Astrocyte (in vitro differentiated cells and primary cell): Measurements from ENCODE around the gene ASCL2. TPM values are rescaled to one million over a fixed set of nuclear protein-coding genes. Genes with fewer than 3 reads are reported as not detected.

Source experiments
- DNase-seq: peaks from one replicate; pipeline ENCODE4 v3.0.0-alpha.2; 2010; ENCODE audit warnings: low read depth
- FAIRE-seq: peaks from 2 replicates; lab custom pipeline; 2011; peaks lifted over from hg19 to GRCh38; lab: Jason Lieb, UNC
- H2AFZ ChIP-seq: 2 replicates; pipeline ENCODE4 v1.6.0; 2012; ENCODE audit warnings: low read depth, low read length, inconsistent platforms
- H3K27ac ChIP-seq: 2 replicates; pipeline ENCODE4 v1.5.1; 2011; ENCODE audit warnings: low read depth, low read length, inconsistent platforms
- H3K27me3 ChIP-seq: 2 replicates; pipeline ENCODE4 v1.6.0; 2011; ENCODE audit warnings: low read length, inconsistent platforms; ENCODE audit not compliant: insufficient read depth
- H3K36me3 ChIP-seq: 2 replicates; pipeline ENCODE4 v1.5.1; 2011; ENCODE audit warnings: low read length, inconsistent platforms; ENCODE audit not compliant: insufficient read depth
- H3K4me1 ChIP-seq: 2 replicates; pipeline ENCODE4 v1.5.1; 2011; ENCODE audit warnings: low read length, inconsistent platforms; ENCODE audit not compliant: insufficient read depth
- H3K4me2 ChIP-seq: 2 replicates; pipeline ENCODE4 v1.6.0; 2012; ENCODE audit warnings: low read length, inconsistent platforms
- H3K4me3 ChIP-seq: 2 replicates; pipeline ENCODE4 v1.5.1; 2011; ENCODE audit warnings: low read depth, mild to moderate bottlenecking, low read length, inconsistent platforms; ENCODE audit not compliant: insufficient read depth
- H3K79me2 ChIP-seq: 2 replicates; pipeline ENCODE4 v1.6.0; 2012; ENCODE audit warnings: mild to moderate bottlenecking, low read length, inconsistent platforms; ENCODE audit not compliant: insufficient read depth
- H3K9ac ChIP-seq: 2 replicates; pipeline ENCODE4 v1.6.0; 2012; ENCODE audit warnings: mild to moderate bottlenecking, low read length, inconsistent platforms
- H3K9me3 ChIP-seq: 2 replicates; pipeline ENCODE4 v1.5.1; 2012; ENCODE audit warnings: low read depth, mild to moderate bottlenecking, low read length, inconsistent platforms; ENCODE audit not compliant: insufficient read depth
- H4K20me1 ChIP-seq: 2 replicates; pipeline ENCODE4 v1.6.0; 2012; ENCODE audit warnings: low read length, inconsistent platforms; ENCODE audit not compliant: insufficient read depth
- H3K27ac Mint-ChIP-seq: one replicate; pipeline ENCODE4 v1.8.0; 2021; ENCODE audit warnings: mild to moderate bottlenecking, mixed read lengths; ENCODE audit not compliant: unreplicated experiment
- H3K27me3 Mint-ChIP-seq: one replicate; pipeline ENCODE4 v1.8.0; 2021; ENCODE audit warnings: low read depth, mixed read lengths; ENCODE audit not compliant: unreplicated experiment
- H3K36me3 Mint-ChIP-seq: one replicate; pipeline ENCODE4 v1.8.0; 2021; ENCODE audit warnings: low read depth, mixed read lengths; ENCODE audit not compliant: unreplicated experiment
- H3K4me1 Mint-ChIP-seq: one replicate; pipeline ENCODE4 v1.8.0; 2021; ENCODE audit warnings: low read depth, mixed read lengths; ENCODE audit not compliant: unreplicated experiment
- H3K4me3 Mint-ChIP-seq: one replicate; pipeline ENCODE4 v1.8.0; 2021; ENCODE audit warnings: mild to moderate bottlenecking, moderate library complexity, mixed read lengths; ENCODE audit not compliant: unreplicated experiment
- H3K9me3 Mint-ChIP-seq: one replicate; pipeline ENCODE4 v1.8.0; 2021; ENCODE audit warnings: mild to moderate bottlenecking, mixed read lengths; ENCODE audit not compliant: unreplicated experiment
- EZH2 ChIP-seq: IDR thresholded peaks from 2 replicates; pipeline ENCODE4 v1.6.1; 2012; ENCODE audit warnings: mild to moderate bottlenecking, low read length, inconsistent platforms; ENCODE audit not compliant: insufficient read depth
- total RNA-seq: library from RNA; stranded (reverse); gene quantifications from 2 replicates; pipeline ENCODE4 v1.2.1, GENCODE V29; 2021
- TF ChIP-seq, protein P1 (sequence below): IDR thresholded peaks from 2 replicates; pipeline ENCODE4 v1.5.1; 2011; ENCODE audit warnings: low read depth, mild to moderate bottlenecking, inconsistent platforms, low read length, moderate library complexity; ENCODE audit not compliant: insufficient read depth

Gene ASCL2
- total RNA-seq, 1 donor from 2014 or later = not detected

GRCh38 chr11:2277933-2278523 lies 7.6 kb upstream of the ASCL2 start:
- DNase-seq = no peak
- H2AFZ ChIP-seq = no peak overlapping the region
- Mint-ChIP-seq H3K4me3 (no peak overlapping the region), H3K4me1 (no peaks in the 10 kb centered on the region), H3K36me3 (no peaks in the 10 kb centered on the region), H3K9me3 (peaks cover 19% of the 10 kb centered on the region), H3K27ac (no peak overlapping the region), H3K27me3 (peaks cover 50% of the 10 kb centered on the region)
- no peak for TF ChIP-seq EZH2
- TF ChIP-seq, protein P1, sequence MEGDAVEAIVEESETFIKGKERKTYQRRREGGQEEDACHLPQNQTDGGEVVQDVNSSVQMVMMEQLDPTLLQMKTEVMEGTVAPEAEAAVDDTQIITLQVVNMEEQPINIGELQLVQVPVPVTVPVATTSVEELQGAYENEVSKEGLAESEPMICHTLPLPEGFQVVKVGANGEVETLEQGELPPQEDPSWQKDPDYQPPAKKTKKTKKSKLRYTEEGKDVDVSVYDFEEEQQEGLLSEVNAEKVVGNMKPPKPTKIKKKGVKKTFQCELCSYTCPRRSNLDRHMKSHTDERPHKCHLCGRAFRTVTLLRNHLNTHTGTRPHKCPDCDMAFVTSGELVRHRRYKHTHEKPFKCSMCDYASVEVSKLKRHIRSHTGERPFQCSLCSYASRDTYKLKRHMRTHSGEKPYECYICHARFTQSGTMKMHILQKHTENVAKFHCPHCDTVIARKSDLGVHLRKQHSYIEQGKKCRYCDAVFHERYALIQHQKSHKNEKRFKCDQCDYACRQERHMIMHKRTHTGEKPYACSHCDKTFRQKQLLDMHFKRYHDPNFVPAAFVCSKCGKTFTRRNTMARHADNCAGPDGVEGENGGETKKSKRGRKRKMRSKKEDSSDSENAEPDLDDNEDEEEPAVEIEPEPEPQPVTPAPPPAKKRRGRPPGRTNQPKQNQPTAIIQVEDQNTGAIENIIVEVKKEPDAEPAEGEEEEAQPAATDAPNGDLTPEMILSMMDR = no peak
- H3K4me1 ChIP-seq = no peaks in the 10 kb centered on the region
- no peak overlapping the region for H3K27ac ChIP-seq
- H3K79me2 ChIP-seq = no peaks in the 10 kb centered on the region
- H3K9me3 ChIP-seq = no peaks in the 10 kb centered on the region
- H3K27me3 ChIP-seq = peaks cover 21% of the 10 kb centered on the region
- H3K9ac ChIP-seq = no peak overlapping the region
- FAIRE-seq = no peak
- no peaks in the 10 kb centered on the region for H4K20me1 ChIP-seq
- no peak overlapping the region for H3K4me3 ChIP-seq
- H3K36me3 ChIP-seq = no peaks in the 10 kb centered on the region
- H3K4me2 ChIP-seq = no peak overlapping the region

GRCh38 chr11:2277008-2277346 lies 6.6 kb upstream of the ASCL2 start:
- Histone ChIP-seq H3K4me1 (no peaks in the 10 kb centered on the region), H4K20me1 (no peaks in the 10 kb centered on the region), H3K79me2 (no peaks in the 10 kb centered on the region), H3K4me3 (no peak overlapping the region), H2AFZ (peak overlapping the region; percentile 18), H3K27me3 (peaks cover 29% of the 10 kb centered on the region), H3K9me3 (no peaks in the 10 kb centered on the region), H3K4me2 (no peak overlapping the region), H3K36me3 (no peaks in the 10 kb centered on the region), H3K27ac (no peak overlapping the region), H3K9ac (no peak overlapping the region)
- H3K27me3 Mint-ChIP-seq = peaks cover 60% of the 10 kb centered on the region
- DNase-seq (no peak), FAIRE-seq (no peak)
- H3K4me1 Mint-ChIP-seq = no peaks in the 10 kb centered on the region
- H3K4me3 Mint-ChIP-seq = no peak overlapping the region
- no peaks in the 10 kb centered on the region for H3K36me3 Mint-ChIP-seq
- H3K9me3 Mint-ChIP-seq = peaks cover 19% of the 10 kb centered on the region
- no peak for TF ChIP-seq EZH2
- TF ChIP-seq, protein P1 = no peak
- no peak overlapping the region for H3K27ac Mint-ChIP-seq

- Histone ChIP-seq H3K27ac (no peak overlapping the region), H3K36me3 (no peaks in the 10 kb centered on the region), H2AFZ (no peak overlapping the region), H3K4me3 (no peak overlapping the region), H4K20me1 (no peaks in the 10 kb centered on the region), H3K79me2 (no peaks in the 10 kb centered on the region), H3K27me3 (peaks cover 34% of the 10 kb centered on the region), H3K9ac (no peak overlapping the region), H3K9me3 (no peaks in the 10 kb centered on the region), H3K4me1 (no peaks in the 10 kb centered on the region), H3K4me2 (no peak overlapping the region)
- Mint-ChIP-seq H3K36me3 (no peaks in the 10 kb centered on the region), H3K27ac (no peak overlapping the region), H3K9me3 (peaks cover 17% of the 10 kb centered on the region), H3K4me3 (no peak overlapping the region), H3K27me3 (peaks cover 65% of the 10 kb centered on the region), H3K4me1 (no peaks in the 10 kb centered on the region)
- FAIRE-seq = no peak
- no peak for TF ChIP-seq EZH2
- TF ChIP-seq, protein P1 = no peak
- DNase-seq = no peak
Observed at GRCh38 chr11:2276280-2277007, 6.1 kb upstream of the ASCL2 start.
